Measurements from ENCODE around the gene SLAMF1. TPM values are rescaled to one million over a fixed set of nuclear protein-coding genes. Genes with fewer than 3 reads are reported as not detected.
A peak's percentile ranks its signal among the peaks of the same experiment; 100 is the strongest.

The SLAMF1 gene
- total and polyA plus RNA-seq, 7 experiments from 2014 or later: 14.6 to 90.3 (median 22.9) TPM

- Histone ChIP-seq H3K4me3 (ENCODE audit: low read length) (no peak overlapping the region), H3K27me3 (ENCODE audit: control insufficient read depth in 2 of 2, insufficient read depth in 2 of 2, low read length in 2 of 2) (no peaks in the 10 kb centered on the region), H3K9me3 (ENCODE audit: control insufficient read depth in 2 of 3, low read length in 3 of 3) (no peaks in the 10 kb centered on the region), H3K4me1 (ENCODE audit: control insufficient read depth in 2 of 2, insufficient read depth in 2 of 2, low read length in 2 of 2) (peaks cover 26 to 41% of the 10 kb centered on the region in 2 donors), H3K27ac (ENCODE audit: low read depth, low read length) (no peak overlapping the region), H3K36me3 (ENCODE audit: control insufficient read depth in 2 of 3, insufficient read depth in 3 of 3, low read length in 3 of 3) (peaks cover 0 to 29% (median 5%) of the 10 kb centered on the region in 3 experiments)
- peaks cover 5 to 43% (median 14%) of the 10 kb centered on the region in 7 donors for H3K4me1 Mint-ChIP-seq
- H3K27me3 Mint-ChIP-seq: no peaks in the 10 kb centered on the region
- ChIA-PET POLR2A (interaction anchor here (0.6 to 5.4 kb wide), 13 partner anchors 9 to 330 kb away, joined by 3 to 59 read pairs (median 3); partner anchors contain the start of genes CD48 and SLAMF1), CTCF (interaction anchor here (0.6 to 5.7 kb wide), 22 partner anchors 9 to 278 kb away, joined by 3 to 67 read pairs (median 7); partner anchors contain the start of genes CD48 and SLAMF1)
- no peak for DNase-seq
- H3K9me3 Mint-ChIP-seq: peaks cover 0 to 6% (median 0%) of the 10 kb centered on the region in 11 donors
- no peak overlapping the region for H3K27ac Mint-ChIP-seq
- intact Hi-C loops (cut with micrococcal nuclease): loop anchor here (2.0 to 5.0 kb wide), 6 partner anchors 18 to 247 kb away; partner anchors contain the start of gene SLAMF1 (in 1 of the 2)
- no peak for ATAC-seq
- peaks cover 10 to 35% (median 19%) of the 10 kb centered on the region in 5 donors for H3K36me3 Mint-ChIP-seq
- no peak overlapping the region for H3K4me3 Mint-ChIP-seq
These were observed 27.6 kb upstream of the SLAMF1 start for GRCh38 chr1:160674415-160674814.

GRCh38 chr1:160672789-160673695, 26.2 kb upstream of the SLAMF1 start:
- no peak overlapping the region for H3K4me3 Mint-ChIP-seq
- H3K4me1 Mint-ChIP-seq: peaks cover 7 to 35% (median 15%) of the 10 kb centered on the region in 7 donors
- peaks cover 5 to 28% (median 16%) of the 10 kb centered on the region in 5 donors for H3K36me3 Mint-ChIP-seq
- H3K27ac Mint-ChIP-seq: no peak overlapping the region
- ATAC-seq: peak; percentile 60
- H3K9me3 Mint-ChIP-seq: peaks cover 0 to 6% (median 0%) of the 10 kb centered on the region in 11 donors
- Histone ChIP-seq H3K4me1 (ENCODE audit: control insufficient read depth in 2 of 2, insufficient read depth in 2 of 2, low read length in 2 of 2) (peaks cover 26 to 41% of the 10 kb centered on the region in 2 donors), H3K27ac (ENCODE audit: low read depth, low read length) (peak overlapping the region; percentile 56), H3K36me3 (ENCODE audit: control insufficient read depth in 2 of 3, insufficient read depth in 3 of 3, low read length in 3 of 3) (peaks cover 0 to 17% (median 5%) of the 10 kb centered on the region in 3 experiments), H3K9me3 (ENCODE audit: control insufficient read depth in 2 of 3, low read length in 3 of 3) (no peaks in the 10 kb centered on the region), H3K4me3 (ENCODE audit: low read length) (peak overlapping the region; percentile 11), H3K27me3 (ENCODE audit: control insufficient read depth in 2 of 2, insufficient read depth in 2 of 2, low read length in 2 of 2) (no peaks in the 10 kb centered on the region)
- intact Hi-C loops (cut with micrococcal nuclease): loop anchor here (1.0 to 5.0 kb wide), 7 partner anchors 8 to 246 kb away; no protein-coding TSS in a partner anchor
- ChIA-PET POLR2A (interaction anchor here (0.7 to 5.4 kb wide), 15 partner anchors 8 to 444 kb away, joined by 3 to 59 read pairs (median 4); partner anchors contain the start of genes CD48 and SLAMF1), CTCF (interaction anchor here (0.7 to 5.7 kb wide), 14 partner anchors 7 to 538 kb away, joined by 3 to 67 read pairs (median 6); partner anchors contain the start of gene SLAMF1)
- DNase-seq: peak in 5 of 9 donors; percentile 19 to 46 (median 27)
- no peaks in the 10 kb centered on the region for H3K27me3 Mint-ChIP-seq

- ChIA-PET CTCF (interaction anchor here (0.9 to 5.7 kb wide), 9 partner anchors 9 to 243 kb away, joined by 3 to 67 read pairs (median 5); partner anchors contain the start of gene SLAMF1), POLR2A (interaction anchor here (0.6 to 5.4 kb wide), 7 partner anchors 9 to 174 kb away, joined by 3 to 59 read pairs (median 4); partner anchors contain the start of gene SLAMF1)
- Mint-ChIP-seq H3K27me3 (no peaks in the 10 kb centered on the region), H3K9me3 (peaks cover 0 to 6% (median 0%) of the 10 kb centered on the region in 11 donors), H3K27ac (peak overlapping the region in 1 of 9 donors; percentile 45), H3K36me3 (peaks cover 0 to 25% (median 9%) of the 10 kb centered on the region in 5 donors), H3K4me1 (peaks cover 16 to 34% (median 22%) of the 10 kb centered on the region in 7 donors), H3K4me3 (peak overlapping the region in 1 of 10 donors; percentile 57)
- H3K27me3 ChIP-seq (ENCODE audit: control insufficient read depth in 2 of 2, insufficient read depth in 2 of 2, low read length in 2 of 2): no peaks in the 10 kb centered on the region
- no peaks in the 10 kb centered on the region for H3K9me3 ChIP-seq (ENCODE audit: control insufficient read depth in 2 of 3, low read length in 3 of 3)
- no peak overlapping the region for H3K4me3 ChIP-seq (ENCODE audit: low read length)
- peak overlapping the region; percentile 8 for H3K27ac ChIP-seq (ENCODE audit: low read depth, low read length)
- no peak for DNase-seq
- peaks cover 0 to 5% (median 1%) of the 10 kb centered on the region in 3 experiments for H3K36me3 ChIP-seq (ENCODE audit: control insufficient read depth in 2 of 3, insufficient read depth in 3 of 3, low read length in 3 of 3)
- H3K4me1 ChIP-seq (ENCODE audit: control insufficient read depth in 2 of 2, insufficient read depth in 2 of 2, low read length in 2 of 2): peaks cover 31 to 41% of the 10 kb centered on the region in 2 donors
- ATAC-seq: no peak
- intact Hi-C loops (cut with micrococcal nuclease): loop anchor here (5.0 kb wide), 3 partner anchors 35 to 245 kb away; no protein-coding TSS in a partner anchor
These were observed 25.0 kb upstream of the SLAMF1 start for GRCh38 chr1:160671603-160672517.

GRCh38 chr1:160670701-160671100, 23.9 kb upstream of the SLAMF1 start:
- POLR2A ChIA-PET: no interaction called here
- Histone ChIP-seq H3K27me3 (ENCODE audit: control insufficient read depth in 2 of 2, insufficient read depth in 2 of 2, low read length in 2 of 2) (no peaks in the 10 kb centered on the region), H3K36me3 (ENCODE audit: control insufficient read depth in 2 of 3, insufficient read depth in 3 of 3, low read length in 3 of 3) (no peaks in the 10 kb centered on the region), H3K4me1 (ENCODE audit: control insufficient read depth in 2 of 2, insufficient read depth in 2 of 2, low read length in 2 of 2) (peaks cover 34 to 44% of the 10 kb centered on the region in 2 donors), H3K4me3 (ENCODE audit: low read length) (no peak overlapping the region), H3K9me3 (ENCODE audit: control insufficient read depth in 2 of 3, low read length in 3 of 3) (no peaks in the 10 kb centered on the region), H3K27ac (ENCODE audit: low read depth, low read length) (no peak overlapping the region)
- Mint-ChIP-seq H3K4me1 (peaks cover 27 to 41% (median 34%) of the 10 kb centered on the region in 7 donors), H3K27me3 (no peaks in the 10 kb centered on the region), H3K4me3 (peak overlapping the region in 1 of 10 donors; percentile 6), H3K27ac (peak overlapping the region in 5 of 9 donors; percentile 76 to 88 (median 79)), H3K9me3 (peaks cover 0 to 6% (median 0%) of the 10 kb centered on the region in 11 donors), H3K36me3 (peaks cover 0 to 22% (median 9%) of the 10 kb centered on the region in 5 donors)
- DNase-seq: no peak
- CTCF ChIA-PET: no interaction called here
- no peak for ATAC-seq
- intact Hi-C loops (cut with micrococcal nuclease): loop anchor here (5.0 kb wide), 3 partner anchors 37 to 243 kb away; no protein-coding TSS in a partner anchor

GRCh38 chr1:160669802-160670201, 23.0 kb upstream of the SLAMF1 start:
- Histone ChIP-seq H3K9me3 (ENCODE audit: control insufficient read depth in 2 of 3, low read length in 3 of 3) (no peaks in the 10 kb centered on the region), H3K4me3 (ENCODE audit: low read length) (no peak overlapping the region), H3K27ac (ENCODE audit: low read depth, low read length) (no peak overlapping the region), H3K4me1 (ENCODE audit: control insufficient read depth in 2 of 2, insufficient read depth in 2 of 2, low read length in 2 of 2) (peaks cover 43 to 46% of the 10 kb centered on the region in 2 donors), H3K27me3 (ENCODE audit: control insufficient read depth in 2 of 2, insufficient read depth in 2 of 2, low read length in 2 of 2) (no peaks in the 10 kb centered on the region), H3K36me3 (ENCODE audit: control insufficient read depth in 2 of 3, insufficient read depth in 3 of 3, low read length in 3 of 3) (no peaks in the 10 kb centered on the region)
- POLR2A ChIA-PET: interaction anchor here (1.9 kb wide), 1 partner anchor 23 kb away, joined by 6 read pairs; the partner anchor contains the start of gene SLAMF1
- Mint-ChIP-seq H3K27me3 (no peaks in the 10 kb centered on the region), H3K36me3 (peaks cover 0 to 22% (median 9%) of the 10 kb centered on the region in 5 donors), H3K4me1 (peaks cover 31 to 50% (median 43%) of the 10 kb centered on the region in 7 donors), H3K9me3 (peaks cover 0 to 6% (median 0%) of the 10 kb centered on the region in 11 donors), H3K4me3 (no peak overlapping the region), H3K27ac (no peak overlapping the region)
- DNase-seq (no peak), ATAC-seq (no peak)
- intact Hi-C loops (cut with micrococcal nuclease): loop anchor here (5.0 kb wide), 3 partner anchors 37 to 243 kb away; no protein-coding TSS in a partner anchor
- CTCF ChIA-PET: no interaction called here
